Liver (tissue), 9 donors: Measurements from ENCODE around the gene ORMDL2. TPM values are rescaled to one million over a fixed set of nuclear protein-coding genes. Genes with fewer than 3 reads are reported as not detected.

Experiments used
- DNase-seq: peaks from one replicate; pipeline ENCODE4 v3.0.0-alpha.2; 2017; ENCODE audit warnings: low spot score
- H3K27ac ChIP-seq, 2 donors: one replicate each; pipeline ENCODE4 v1.7.0; 2013; ENCODE audit warnings: inconsistent platforms in 2 of 2, low read length in 2 of 2, control low read depth in 1 of 2, low read depth in 1 of 2, mild to moderate bottlenecking in 1 of 2
- H3K27me3 ChIP-seq, 4 donors: one replicate each; pipeline versions ENCODE4 v1.6.1 to v1.7.0; 2013; ENCODE audit warnings: low read length in 3 of 4, inconsistent platforms in 1 of 4, mild to moderate bottlenecking in 1 of 4, moderate library complexity in 1 of 4; ENCODE audit not compliant: control insufficient read depth in 4 of 4, insufficient read depth in 4 of 4
- H3K36me3 ChIP-seq, 4 donors: one replicate each; pipeline versions ENCODE4 v1.6.1 to v1.7.0; 2013; ENCODE audit warnings: low read length in 3 of 4, mild to moderate bottlenecking in 3 of 4, low read depth in 1 of 4, moderate library complexity in 1 of 4; ENCODE audit not compliant: control insufficient read depth in 4 of 4, insufficient read depth in 3 of 4
- H3K4me1 ChIP-seq, 4 donors: one replicate each; pipeline versions ENCODE4 v1.6.1 to v1.7.0; 2013; ENCODE audit warnings: low read length in 3 of 4, mild to moderate bottlenecking in 3 of 4, moderate library complexity in 1 of 4; ENCODE audit not compliant: control insufficient read depth in 4 of 4, insufficient read depth in 4 of 4
- H3K4me3 ChIP-seq, 3 donors: one replicate each; pipeline versions ENCODE4 v1.6.1 to v1.7.0; 2013; ENCODE audit warnings: low read length in 3 of 3, control low read depth in 1 of 3, low read depth in 1 of 3, mild to moderate bottlenecking in 1 of 3
- H3K9ac ChIP-seq, 2 donors: one replicate each; pipeline ENCODE4 v1.7.0; 2013; ENCODE audit warnings: low read length in 2 of 2, mild to moderate bottlenecking in 2 of 2, moderate library complexity in 2 of 2, control low read depth in 1 of 2, low read depth in 1 of 2
- H3K9me3 ChIP-seq, 4 donors: one replicate each; pipeline versions ENCODE4 v1.6.1 to v1.7.0; 2013; ENCODE audit warnings: low read length in 3 of 4; ENCODE audit not compliant: control insufficient read depth in 4 of 4
- EGR1 ChIP-seq, 2 donors: IDR thresholded peaks; 2 replicates each; pipeline ENCODE4 v1.6.1; 2016 to 2018; ENCODE audit warnings: antibody characterized with exemption in 2 of 2, low read depth in 2 of 2
- FOXA1 ChIP-seq: IDR thresholded peaks from 2 replicates; pipeline ENCODE4 v1.6.1; 2016; ENCODE audit warnings: antibody characterized with exemption
- GABPA ChIP-seq, 2 donors: IDR thresholded peaks in 1 of 2; conservative IDR thresholded peaks in 1 of 2; 2 replicates each; pipeline ENCODE4 v1.6.1; 2016; ENCODE audit warnings: antibody characterized with exemption in 2 of 2, mild to moderate bottlenecking in 1 of 2, moderate library complexity in 1 of 2
- HNF4G ChIP-seq: IDR thresholded peaks from 2 replicates; pipeline ENCODE4 v1.6.1; 2016; ENCODE audit warnings: antibody characterized with exemption
- JUND ChIP-seq, 2 donors: IDR thresholded peaks; 2 replicates each; pipeline ENCODE4 v1.6.1; 2016; ENCODE audit warnings: antibody characterized with exemption in 2 of 2
- NR2F2 ChIP-seq: IDR thresholded peaks from 2 replicates; pipeline ENCODE4 v1.6.1; 2016; ENCODE audit warnings: antibody characterized with exemption
- RAD21 ChIP-seq, 2 donors: IDR thresholded peaks; 2 replicates each; pipeline ENCODE4 v1.6.1; 2016; ENCODE audit warnings: antibody characterized with exemption in 2 of 2, mild to moderate bottlenecking in 2 of 2
- SP1 ChIP-seq: IDR thresholded peaks from 2 replicates; pipeline ENCODE4 v1.6.1; 2018; ENCODE audit warnings: antibody characterized with exemption, mild to moderate bottlenecking
- TAF1 ChIP-seq: conservative IDR thresholded peaks from 2 replicates; pipeline ENCODE4 v1.6.1; 2016; ENCODE audit warnings: antibody characterized with exemption, mild to moderate bottlenecking
- WGBS: extraction: QIAGEN DNeasy Blood & Tissue Kit; methylation state at CpG from one replicate; pipeline ENCODE4 v1.1.7; 2013; 5-methylcytosine and 5-hydroxymethylcytosine counted together
- polyA plus RNA-seq, 2 donors: library from polyadenylated mRNA; stranded (reverse) in 1 of 2; unstranded in 1 of 2; fragments of 200-250 nt in 1 of 2; fragments of >200 nt in 1 of 2; fragmentation: Nextera tagmentation in 1 of 2; extraction: Ambion mirVana in 1 of 2; gene quantifications; one replicate each; pipeline versions ENCODE4 v1.2.1 to v1.2.3, GENCODE V29; 2013 to 2015
- total RNA-seq, 2 donors: library from RNA; depleted of rRNA; stranded (reverse); fragments of >200 nt; gene quantifications; one replicate each; pipeline ENCODE4 v1.2.3, GENCODE V29; 2014
- TF ChIP-seq, protein P1 (sequence below): IDR thresholded peaks from 2 replicates; pipeline ENCODE4 v1.6.1; 2016; ENCODE audit warnings: antibody characterized with exemption, mild to moderate bottlenecking
- TF ChIP-seq, protein P2 (sequence below): IDR thresholded peaks from 2 replicates; pipeline ENCODE4 v1.6.1; 2016; ENCODE audit warnings: antibody characterized with exemption
- TF ChIP-seq, protein P3 (sequence below): IDR thresholded peaks from 2 replicates; pipeline ENCODE4 v1.6.1; 2016; ENCODE audit warnings: antibody characterized with exemption
- donor health status: healthy.
- donor health status: healthy.
- donor health status: healthy.
- donor health status: healthy.
- donor health status: healthy.

ORMDL2 gene
- total and polyA plus RNA-seq, 4 donors = 12.8 to 54.2 (median 24.4) TPM

DNA sequence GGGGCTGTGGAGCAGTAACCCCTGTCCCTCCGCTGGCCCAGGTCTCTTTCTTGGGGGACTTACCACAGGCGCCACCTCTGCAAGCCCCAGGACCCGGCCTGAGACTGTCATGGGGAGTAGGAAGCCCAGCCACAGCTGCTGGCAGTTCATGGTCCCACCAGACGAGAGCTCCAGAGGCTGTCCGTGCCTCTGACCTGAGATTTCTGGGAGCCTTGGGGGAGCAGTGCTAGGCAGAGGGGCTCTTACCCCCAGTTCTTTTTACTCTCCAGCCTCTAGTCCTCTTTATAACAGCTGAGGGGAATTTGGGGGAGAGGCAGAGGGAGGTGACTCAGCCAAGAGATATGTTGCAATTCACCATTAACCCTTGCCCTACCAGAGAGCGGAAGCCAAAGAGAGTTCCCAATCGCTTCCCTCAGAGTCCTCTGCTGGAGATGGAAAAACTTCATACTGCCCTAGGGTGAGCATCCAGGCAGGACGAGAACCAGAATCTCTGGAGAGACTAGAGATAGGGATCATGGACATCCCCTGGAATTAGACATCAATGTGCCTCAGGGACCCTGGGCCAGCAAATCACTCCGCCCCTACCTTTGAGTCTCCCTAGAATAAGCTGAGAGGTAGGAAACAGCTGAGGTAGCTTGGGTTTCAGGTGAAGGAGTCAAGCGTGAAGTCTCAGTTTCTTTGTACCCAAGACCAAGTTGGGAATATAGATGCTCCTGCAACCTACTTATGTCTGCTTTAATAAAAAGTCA lies 25.0 kb downstream of the ORMDL2 start, which contains the start of gene MMP19:
TSS of gene MMP19 (minus strand) at position 256 of the 749 bp plus-strand sequence. CDS start at position 150, 106 bp downstream.
- TF ChIP-seq, protein P1, sequence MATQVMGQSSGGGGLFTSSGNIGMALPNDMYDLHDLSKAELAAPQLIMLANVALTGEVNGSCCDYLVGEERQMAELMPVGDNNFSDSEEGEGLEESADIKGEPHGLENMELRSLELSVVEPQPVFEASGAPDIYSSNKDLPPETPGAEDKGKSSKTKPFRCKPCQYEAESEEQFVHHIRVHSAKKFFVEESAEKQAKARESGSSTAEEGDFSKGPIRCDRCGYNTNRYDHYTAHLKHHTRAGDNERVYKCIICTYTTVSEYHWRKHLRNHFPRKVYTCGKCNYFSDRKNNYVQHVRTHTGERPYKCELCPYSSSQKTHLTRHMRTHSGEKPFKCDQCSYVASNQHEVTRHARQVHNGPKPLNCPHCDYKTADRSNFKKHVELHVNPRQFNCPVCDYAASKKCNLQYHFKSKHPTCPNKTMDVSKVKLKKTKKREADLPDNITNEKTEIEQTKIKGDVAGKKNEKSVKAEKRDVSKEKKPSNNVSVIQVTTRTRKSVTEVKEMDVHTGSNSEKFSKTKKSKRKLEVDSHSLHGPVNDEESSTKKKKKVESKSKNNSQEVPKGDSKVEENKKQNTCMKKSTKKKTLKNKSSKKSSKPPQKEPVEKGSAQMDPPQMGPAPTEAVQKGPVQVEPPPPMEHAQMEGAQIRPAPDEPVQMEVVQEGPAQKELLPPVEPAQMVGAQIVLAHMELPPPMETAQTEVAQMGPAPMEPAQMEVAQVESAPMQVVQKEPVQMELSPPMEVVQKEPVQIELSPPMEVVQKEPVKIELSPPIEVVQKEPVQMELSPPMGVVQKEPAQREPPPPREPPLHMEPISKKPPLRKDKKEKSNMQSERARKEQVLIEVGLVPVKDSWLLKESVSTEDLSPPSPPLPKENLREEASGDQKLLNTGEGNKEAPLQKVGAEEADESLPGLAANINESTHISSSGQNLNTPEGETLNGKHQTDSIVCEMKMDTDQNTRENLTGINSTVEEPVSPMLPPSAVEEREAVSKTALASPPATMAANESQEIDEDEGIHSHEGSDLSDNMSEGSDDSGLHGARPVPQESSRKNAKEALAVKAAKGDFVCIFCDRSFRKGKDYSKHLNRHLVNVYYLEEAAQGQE = no peak
- TF ChIP-seq RAD21 (IDR thresholded peaks at IDR 0.05) (peak in 1 of 2 donors; percentile 28), SP1 (no peak), JUND (IDR thresholded peaks at IDR 0.05) (peak in 1 of 2 donors; percentile 69)
- H3K27ac ChIP-seq = no peak within 1 kb of the TSS

DNA sequence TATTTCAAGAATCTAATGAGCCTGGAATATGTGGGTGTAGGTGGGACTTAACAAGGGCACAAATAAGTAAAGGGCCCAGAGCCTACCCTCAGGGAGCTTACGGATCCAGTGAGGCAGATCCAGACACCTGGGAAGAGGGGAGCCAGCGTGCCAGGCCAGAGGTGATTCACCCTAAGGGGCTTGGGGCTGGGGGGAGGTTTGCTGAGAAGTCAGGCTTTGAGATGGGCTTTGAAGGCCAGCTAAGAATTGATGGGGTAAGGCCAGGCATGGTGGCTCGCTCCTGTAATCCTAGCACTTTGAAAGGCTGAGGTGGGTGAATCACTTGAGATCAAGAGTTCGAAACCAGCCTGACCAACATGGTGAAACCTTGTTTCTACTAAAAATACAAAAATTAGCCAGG lies 25.6 kb downstream of the ORMDL2 start:
- TF ChIP-seq, protein P2, sequence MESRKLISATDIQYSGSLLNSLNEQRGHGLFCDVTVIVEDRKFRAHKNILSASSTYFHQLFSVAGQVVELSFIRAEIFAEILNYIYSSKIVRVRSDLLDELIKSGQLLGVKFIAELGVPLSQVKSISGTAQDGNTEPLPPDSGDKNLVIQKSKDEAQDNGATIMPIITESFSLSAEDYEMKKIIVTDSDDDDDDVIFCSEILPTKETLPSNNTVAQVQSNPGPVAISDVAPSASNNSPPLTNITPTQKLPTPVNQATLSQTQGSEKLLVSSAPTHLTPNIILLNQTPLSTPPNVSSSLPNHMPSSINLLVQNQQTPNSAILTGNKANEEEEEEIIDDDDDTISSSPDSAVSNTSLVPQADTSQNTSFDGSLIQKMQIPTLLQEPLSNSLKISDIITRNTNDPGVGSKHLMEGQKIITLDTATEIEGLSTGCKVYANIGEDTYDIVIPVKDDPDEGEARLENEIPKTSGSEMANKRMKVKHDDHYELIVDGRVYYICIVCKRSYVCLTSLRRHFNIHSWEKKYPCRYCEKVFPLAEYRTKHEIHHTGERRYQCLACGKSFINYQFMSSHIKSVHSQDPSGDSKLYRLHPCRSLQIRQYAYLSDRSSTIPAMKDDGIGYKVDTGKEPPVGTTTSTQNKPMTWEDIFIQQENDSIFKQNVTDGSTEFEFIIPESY = no peak
- TF ChIP-seq TAF1 (no peak), SP1 (no peak), EGR1 (IDR thresholded peaks at IDR 0.05; ENCODE audit: low read depth in 2 of 2) (no peak), RAD21 (IDR thresholded peaks at IDR 0.05) (no peak), GABPA (IDR thresholded peaks at IDR 0.05 in 1 of 2, conservative IDR thresholded peaks at IDR 0.05 in 1 of 2) (no peak), HNF4G (no peak), NR2F2 (no peak), FOXA1 (no peak)
- TF ChIP-seq, protein P3, sequence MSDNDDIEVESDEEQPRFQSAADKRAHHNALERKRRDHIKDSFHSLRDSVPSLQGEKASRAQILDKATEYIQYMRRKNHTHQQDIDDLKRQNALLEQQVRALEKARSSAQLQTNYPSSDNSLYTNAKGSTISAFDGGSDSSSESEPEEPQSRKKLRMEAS = no peak
- TF ChIP-seq, protein P1 = no peak
- Histone ChIP-seq H3K36me3 (no peaks in the 10 kb centered on the region), H3K27ac (no peak overlapping the region), H3K27me3 (no peaks in the 10 kb centered on the region), H3K9ac (no peak overlapping the region), H3K4me1 (no peaks in the 10 kb centered on the region), H3K4me3 (no peak overlapping the region), H3K9me3 (no peaks in the 10 kb centered on the region)
- DNase-seq = no peak
- WGBS = 96% methylated on average over 4 of the region's 4 CpGs

More for the DNA sequence above, 25.0 kb downstream of the ORMDL2 start, which contains the start of gene MMP19:
- Histone ChIP-seq H3K4me3 (peak within 1 kb of the TSS in 2 of 3 donors; percentile 2 to 12), H3K27me3 (no peaks in the 10 kb centered on the region), H3K36me3 (no peaks in the 10 kb centered on the region), H3K9me3 (no peaks in the 10 kb centered on the region), H3K4me1 (no peaks in the 10 kb centered on the region), H3K9ac (no peak within 1 kb of the TSS)
- 62% methylated on average over 10 of the region's 10 CpGs for WGBS
- DNase-seq = no peak
